GM19193 (cell line): ENCODE results near the gene CDKAL1.

Source experiments
- POLR2A ChIP-seq: IDR thresholded peaks from 4 replicates; pipeline ENCODE4 v1.6.1; 2011; ENCODE audit not compliant: insufficient read depth, insufficient read length; ENCODE audit errors: extremely low read depth

Gene CDKAL1

DNA sequence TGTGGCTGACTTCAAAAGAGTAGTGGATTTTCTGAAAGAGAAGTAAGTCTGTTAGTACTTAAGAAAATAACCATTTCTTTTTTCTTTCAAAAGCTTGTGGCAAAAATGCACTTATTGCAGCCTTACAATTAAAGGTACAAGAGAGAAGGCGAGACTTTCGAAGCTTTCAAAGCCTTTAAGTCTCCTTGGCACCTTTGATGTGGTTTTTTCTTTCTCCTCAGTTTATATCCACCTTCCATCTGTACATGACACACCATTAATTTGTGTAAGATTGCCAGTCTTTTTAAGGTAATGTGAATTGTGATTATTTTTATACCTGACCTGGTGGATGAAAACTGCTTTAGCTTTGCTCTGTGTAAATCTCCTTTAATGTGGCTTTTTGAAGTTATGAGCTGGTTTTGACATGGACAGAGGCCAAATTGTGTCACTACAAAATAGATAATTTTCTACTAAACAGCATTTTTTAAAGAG, 466.1 kb downstream of the CDKAL1 start:
- TF ChIP-seq POLR2A: no peak

DNA sequence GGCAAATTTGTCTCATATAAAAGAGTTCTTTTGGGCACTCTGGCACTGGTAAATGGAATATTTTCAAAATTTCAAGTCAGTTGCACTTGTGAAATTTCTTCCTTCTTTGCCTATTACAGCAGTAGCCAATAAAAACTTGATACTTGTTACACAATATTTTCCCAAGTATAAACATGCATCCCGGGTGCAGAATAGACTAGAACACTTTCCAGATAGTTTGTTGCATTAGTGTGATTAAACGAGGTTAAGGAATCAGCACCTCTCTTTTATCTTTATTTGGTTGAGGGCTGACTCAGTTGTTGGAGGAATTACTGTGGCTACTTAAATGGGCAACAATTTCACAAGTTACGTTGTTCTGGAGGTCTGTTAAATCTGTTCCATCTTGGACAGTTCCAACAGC, 467.5 kb downstream of the CDKAL1 start:
- TF ChIP-seq POLR2A: no peak

DNA sequence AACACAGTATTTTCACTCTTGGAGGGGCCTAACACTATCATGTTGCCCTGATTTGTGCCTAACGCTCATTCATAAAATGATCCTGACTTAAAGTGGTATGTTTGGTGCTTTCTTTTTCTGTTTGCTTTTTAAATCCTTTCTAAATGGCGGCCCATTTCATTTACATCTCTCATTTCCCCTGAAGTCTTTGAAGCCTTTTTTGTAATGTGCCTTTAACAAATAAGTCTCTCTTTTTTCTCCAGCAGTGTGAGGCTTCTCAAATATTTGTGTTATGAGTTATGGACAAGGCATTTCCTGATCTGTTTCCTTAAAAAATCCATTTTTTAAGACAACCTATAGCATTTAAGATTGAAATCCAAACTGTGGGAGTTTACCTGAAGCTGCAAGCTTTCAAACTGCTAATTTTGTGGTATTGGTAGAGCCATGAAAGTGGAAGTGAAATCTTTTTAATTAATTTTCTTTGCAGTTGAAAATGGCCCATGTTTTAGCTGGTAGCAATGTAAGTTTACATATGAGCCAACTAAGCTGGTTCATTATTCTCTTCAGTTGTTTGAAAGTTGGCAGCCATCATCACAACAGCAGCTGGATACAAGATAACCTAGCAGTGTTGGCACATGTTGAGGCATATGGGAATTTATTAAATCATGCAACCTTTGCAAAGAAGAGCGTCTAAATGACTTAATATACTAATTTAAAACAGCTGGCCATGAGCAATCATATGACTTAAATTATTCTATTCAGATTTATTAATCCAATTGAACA, 469.7 kb downstream of the CDKAL1 start:
- no peak for TF ChIP-seq POLR2A

DNA sequence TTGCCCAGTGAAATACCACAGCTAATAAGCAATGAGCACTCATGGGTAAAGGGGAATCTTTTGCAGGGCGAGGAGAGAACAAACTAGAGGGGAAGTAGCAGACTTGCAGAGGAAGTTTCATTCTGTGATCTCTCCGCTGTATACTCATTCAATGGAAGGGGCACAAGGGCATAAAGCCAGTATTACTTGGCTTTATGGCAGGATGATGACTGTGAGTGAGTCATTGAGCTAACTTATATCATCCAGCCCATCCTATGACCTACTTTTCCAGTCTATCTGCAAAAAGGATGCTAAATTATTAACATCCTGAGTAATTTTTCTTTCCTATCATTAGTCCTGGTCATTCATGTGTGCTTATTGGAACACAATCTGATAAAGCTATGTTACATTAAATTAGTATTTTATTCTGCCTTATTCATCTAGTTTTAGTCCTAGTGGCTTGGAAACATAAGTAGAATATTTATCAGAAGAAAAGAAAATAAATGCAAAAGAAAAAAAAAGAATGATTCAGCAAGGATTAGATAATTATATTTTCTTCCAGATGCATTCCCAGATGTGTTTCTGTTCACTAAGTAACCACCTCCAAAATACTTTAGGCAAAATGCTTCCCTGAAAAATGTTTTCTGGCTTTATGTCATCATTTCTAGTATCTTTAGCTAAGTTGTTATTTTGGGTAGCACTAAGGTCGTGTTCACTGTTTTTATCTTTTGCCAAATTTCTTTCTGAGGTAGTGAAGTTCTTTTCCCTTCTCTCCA, 471.7 kb downstream of the CDKAL1 start:
- TF ChIP-seq POLR2A: no peak

DNA sequence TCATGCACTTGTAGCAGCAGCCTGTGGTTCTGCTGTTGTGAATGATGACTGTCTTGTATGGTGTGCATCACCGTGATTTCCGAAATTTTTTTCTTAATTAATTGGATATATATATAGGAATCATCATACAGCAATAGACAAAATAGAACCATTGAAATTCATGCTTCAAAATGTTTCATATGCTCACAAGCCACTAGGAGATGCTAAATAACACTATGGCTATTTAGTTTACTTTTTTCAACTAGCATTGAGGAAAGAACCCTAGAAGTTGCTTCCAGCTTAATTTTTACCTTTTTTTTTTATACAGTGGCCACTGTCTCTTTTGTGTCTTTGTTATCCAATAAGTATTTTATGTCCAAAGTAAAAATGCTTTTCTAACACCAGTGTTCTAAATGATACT, 485.4 kb downstream of the CDKAL1 start:
- TF ChIP-seq POLR2A: no peak

DNA sequence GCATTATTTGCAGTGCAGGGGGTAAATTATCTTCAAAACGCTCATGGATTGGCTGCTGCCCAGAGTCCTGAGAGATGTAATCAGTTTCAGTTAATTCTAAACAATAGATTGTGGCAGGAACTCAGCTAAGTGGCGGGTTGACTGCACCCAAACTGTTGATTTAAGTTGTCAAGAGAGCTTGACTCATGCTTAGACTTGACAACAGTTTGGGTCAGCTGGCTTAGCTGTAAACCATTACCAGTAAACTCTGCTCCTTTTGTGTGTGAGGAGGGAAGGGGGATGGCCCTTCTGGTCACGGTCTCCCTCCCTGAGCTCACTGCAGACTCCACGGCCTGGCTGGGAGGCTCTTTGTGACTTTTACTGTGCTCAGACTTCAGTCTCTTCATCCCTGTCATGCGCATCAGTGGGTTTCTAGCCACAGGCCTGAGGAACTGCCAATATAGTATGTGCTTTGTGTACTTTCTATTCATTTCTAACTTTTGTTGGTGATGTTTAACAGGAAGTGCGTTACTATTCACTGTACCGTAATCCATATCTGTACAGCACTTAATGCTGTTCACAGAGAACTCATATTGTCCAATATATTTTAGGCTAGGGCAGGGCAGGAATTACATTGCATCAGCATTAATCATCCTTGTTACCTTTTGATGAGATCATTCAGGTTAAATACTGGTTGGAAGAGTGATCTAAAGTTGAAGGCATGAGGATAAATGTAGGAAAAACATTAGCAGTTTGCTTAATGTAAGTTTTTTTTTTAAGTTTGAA, 488.3 kb downstream of the CDKAL1 start:
- no peak for TF ChIP-seq POLR2A

DNA sequence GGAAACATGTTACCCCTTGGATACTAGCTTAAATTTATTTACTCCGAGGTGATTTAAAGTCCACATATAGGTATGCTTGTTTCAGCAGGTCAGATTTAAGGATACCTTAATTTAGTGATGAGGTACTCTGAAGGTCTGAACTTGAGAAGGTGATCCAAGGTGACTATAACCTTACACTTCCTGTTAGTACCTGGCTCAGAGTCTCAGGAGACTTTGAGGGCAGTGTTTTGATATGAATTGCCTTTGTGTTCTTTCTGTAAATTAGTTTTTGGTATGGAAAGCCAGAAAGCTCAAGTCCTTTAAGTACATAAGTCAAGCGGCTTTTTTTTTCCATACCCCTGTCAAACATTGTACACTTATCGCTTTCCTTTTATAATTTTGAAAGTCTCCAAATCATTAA, 489.0 kb downstream of the CDKAL1 start:
- no peak for TF ChIP-seq POLR2A

DNA sequence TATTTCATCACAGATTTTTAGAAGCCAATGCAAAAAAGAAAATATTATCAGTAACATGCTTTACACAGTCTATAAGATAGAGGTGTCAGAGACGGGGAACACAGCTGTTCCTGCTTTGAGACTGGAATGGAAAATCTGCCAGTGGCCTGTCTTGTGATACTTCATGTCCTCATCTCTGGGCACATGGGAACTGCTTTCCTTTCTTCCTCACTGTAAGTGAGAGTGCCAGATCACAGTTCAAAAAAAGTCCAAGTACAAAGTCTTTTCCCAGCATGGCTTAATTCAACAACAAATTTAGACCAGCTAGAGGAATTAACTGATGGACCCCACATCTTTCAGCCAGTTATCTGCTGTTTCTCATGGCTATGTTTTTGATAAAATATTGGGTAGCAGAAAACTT, 490.4 kb downstream of the CDKAL1 start:
- TF ChIP-seq POLR2A: no peak

DNA sequence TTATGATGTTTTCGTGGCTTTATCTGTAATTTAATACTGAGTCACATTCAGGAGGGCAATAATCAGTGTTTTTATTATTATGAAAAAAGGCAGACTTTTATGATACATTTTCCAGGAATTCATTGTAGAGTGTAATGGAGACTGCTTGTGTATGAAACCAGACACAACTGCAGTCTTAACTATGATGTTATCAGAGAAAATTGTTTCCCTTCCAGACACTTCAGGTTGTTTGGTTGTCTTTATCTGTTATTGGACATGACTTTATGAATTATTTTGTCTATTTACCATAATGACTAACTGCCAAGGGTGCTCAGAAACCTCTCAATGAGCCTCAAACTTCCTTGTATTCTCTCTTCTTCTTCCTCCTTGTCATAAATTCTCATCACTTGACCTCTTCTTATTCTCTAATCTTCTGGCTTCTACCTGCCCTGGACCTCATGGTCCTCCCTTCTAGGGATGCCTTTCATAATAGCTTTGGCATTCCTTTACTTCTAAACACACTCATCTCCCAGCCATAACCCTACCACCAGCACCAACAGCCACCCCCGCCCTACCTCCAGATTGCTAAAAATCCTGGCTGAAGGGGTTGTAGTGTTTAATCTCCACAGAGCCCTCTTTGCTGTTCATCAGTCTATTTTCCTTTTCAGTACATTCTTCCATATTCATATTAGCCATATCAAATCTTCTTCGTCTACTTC, 492.5 kb downstream of the CDKAL1 start:
- TF ChIP-seq POLR2A: no peak

DNA sequence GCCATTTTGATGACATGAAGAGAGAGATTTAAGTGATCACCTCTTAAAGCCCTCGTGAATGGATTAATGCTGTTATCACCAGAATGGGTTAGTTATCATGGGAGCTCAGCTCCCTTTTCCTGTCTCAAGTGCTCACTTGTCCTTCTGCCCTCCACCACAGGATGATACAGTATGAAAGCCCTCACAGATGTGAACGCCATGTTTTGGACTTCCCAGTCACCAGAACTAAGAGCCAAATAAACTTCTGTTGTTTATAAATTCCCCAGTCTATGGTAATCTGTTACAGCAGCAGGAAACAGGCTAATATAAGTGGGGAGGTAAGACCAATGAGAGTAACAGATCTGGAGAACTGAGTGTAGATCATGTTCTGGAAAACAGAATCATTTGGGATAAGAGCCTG, 493.2 kb downstream of the CDKAL1 start:
- TF ChIP-seq POLR2A: no peak

DNA sequence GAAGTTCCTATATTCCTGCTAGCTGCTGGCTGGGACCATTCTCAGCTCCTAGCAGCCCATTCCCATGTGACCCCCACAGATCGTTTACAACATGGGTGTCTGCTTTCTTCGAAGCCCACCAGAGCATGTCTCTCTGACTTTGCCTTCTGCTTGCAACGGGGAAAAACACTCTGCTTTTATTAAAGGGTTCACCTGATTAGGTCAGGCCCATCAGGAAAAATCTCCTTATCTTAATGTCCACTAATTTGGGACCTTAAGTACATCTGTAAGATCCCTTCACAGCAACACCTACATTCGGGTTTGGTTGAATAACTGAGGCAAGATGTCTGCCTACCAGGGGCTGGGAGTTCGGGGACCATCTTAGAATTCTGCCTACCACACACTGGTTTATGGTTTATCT, 496.9 kb downstream of the CDKAL1 start:
- TF ChIP-seq POLR2A: no peak

DNA sequence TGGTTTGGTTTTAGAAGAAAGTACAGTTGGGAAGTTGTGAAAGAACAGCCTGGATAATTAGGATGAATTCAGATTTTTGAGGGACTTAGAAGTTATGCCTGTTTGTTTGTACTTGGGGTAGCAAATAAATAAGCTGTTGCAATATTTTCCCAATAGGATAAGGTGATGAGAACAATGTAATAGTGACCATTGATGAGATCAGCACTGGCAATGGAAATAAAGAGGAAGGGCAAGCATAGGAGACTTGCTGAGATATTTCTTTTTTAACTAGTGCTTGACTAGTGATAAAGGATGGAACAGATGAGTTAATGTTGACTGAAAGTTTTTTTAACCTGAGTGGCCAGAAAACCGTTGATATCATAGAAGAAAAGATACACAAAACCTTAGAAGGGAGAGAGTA, 498.8 kb downstream of the CDKAL1 start:
- no peak for TF ChIP-seq POLR2A

DNA sequence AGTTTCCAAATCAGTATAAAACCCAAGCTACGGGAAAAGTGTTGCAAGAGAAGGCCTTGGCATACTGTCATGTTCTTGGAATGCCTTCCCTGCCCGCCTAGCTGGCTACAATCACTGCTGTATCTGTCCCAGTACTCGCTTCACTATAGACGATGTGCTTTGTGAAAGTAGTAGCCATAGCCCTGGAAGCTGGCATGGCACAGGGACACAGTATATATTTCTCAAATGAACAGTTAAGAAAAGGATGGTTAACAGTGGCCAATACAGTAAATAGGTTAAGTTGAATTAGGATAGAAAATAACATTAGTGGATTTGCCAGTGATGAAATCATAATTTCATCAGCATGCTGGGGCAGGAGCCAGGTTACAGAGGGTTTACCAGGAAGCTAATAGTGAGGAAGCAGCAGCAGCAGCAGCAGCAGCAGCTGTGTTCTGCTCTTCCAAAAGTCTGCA, 499.3 kb downstream of the CDKAL1 start:
- TF ChIP-seq POLR2A: no peak

DNA sequence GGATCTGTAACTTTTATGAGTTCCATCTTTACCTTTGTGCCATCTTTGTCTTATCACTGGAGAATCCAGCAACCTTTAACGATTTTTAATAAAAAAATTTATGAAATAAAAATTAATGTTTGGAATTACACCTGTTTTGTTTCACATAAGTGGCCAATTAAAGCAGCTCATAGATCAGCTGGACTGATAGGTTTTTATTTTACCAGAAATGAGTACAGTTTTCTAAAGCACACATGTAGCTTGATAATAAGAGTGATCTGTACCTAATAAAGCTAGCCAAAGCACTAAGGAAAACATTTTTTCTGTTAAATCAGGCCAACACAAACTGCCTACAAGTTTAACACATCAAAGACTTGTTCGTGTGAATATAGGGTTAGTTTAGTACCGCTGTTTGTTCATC, 500.1 kb downstream of the CDKAL1 start:
- no peak for TF ChIP-seq POLR2A

DNA sequence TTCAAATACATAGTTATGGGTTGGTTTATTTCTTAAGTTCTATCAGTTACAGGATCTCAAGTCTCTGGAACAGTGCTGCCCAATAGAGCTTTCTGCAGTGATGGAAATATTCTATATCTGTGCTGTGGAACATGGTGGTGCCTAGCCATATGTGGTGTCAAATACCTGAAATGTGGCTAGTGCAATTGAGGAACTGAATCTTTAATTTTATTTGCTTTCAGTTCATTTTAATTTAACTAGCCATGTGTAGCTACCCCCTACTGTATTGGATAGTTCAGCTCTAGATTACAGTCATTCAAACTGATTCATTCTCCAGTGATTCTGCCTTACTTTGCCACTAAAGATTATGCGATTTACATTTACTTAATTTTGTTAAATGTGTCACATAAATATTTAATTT, 503.2 kb downstream of the CDKAL1 start:
- no peak for TF ChIP-seq POLR2A

DNA sequence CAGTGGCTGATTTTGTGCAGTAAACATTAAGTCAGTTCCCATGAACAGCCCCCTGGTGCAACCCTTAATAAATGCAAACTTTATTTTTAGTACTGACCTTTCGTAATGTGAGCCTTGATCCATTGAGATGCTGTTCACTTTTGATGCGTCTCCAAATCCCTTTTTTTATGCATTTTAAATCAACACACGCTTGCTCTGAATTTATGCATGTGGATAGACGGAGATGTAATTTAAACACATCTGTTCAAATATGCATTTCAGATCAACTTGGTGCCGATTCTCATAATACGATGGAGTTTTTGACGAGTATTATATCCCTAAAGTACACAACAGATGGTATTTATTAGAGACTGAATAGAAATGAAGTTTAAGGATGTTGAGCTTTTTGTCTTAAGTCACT, 505.7 kb downstream of the CDKAL1 start:
- TF ChIP-seq POLR2A: no peak
